ENCODE results near the gene PIN1. TPM values are rescaled to one million over a fixed set of nuclear protein-coding genes. Genes with fewer than 3 reads are reported as not detected.
"Not testable (repeated sequence)": the region's sequence is repeated elsewhere in the genome, so short reads cannot be mapped to it uniquely, and the experiment has no call there.

The PIN1 gene
- total RNA-seq: 100 to 1,000 TPM; 114 to 117 TPM

DNA sequence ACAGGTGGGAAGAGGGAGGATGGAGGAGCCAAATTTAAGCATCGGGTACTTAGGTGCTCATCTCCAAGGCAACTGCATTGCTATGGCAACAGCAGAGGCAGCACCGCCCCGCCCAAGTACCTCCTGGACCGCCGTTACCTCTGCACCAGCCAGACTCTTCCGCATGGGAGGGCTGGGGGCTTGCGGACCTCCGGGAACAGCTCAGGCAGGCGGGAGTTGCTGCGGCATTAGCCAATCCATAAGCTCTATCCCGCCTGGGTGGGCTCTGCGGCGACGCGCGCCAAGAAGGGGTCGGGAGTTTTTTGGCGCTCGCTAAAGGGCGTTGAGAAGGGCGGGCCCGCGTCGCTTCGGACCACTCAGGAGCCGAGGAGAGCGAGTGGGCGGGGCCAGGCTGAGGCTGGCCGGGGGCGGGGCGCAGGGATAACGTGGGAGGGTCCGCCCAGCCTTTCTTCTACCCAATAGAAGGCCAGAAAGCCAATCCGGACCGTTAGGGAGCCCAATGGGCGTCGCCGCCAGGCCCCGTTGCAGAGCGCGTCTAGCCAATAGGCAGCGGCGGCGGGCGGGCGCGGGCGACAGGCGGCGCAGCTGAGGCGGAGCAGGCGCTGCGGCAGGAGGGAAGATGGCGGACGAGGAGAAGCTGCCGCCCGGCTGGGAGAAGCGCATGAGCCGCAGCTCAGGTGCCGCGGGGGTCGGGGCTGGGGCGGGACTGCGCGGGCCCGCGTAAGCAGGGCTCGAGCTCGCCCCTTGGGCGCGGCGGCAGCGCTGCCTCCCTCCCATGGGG, at the start of gene PIN1:
Gene PIN1, plus strand, starts transcription at position 593 of the 781 bp plus-strand sequence. Its CDS starts 27 bp downstream, at position 620.
- Mint-ChIP-seq H3K9me3 (ENCODE audit: insufficient read depth) (no peaks in the 10 kb centered on the region), H3K4me3 (peak within 1 kb of the TSS; percentile 84), H3K36me3 (ENCODE audit: low read depth) (peaks cover 21% of the 10 kb centered on the region), H3K4me1 (ENCODE audit: low read depth) (peaks cover 27% of the 10 kb centered on the region), H3K27ac (peak within 1 kb of the TSS; percentile 89), H3K27me3 (ENCODE audit: low read depth) (no peaks in the 10 kb centered on the region)
- ChIA-PET CTCF (interaction anchor here (0.9 to 2.4 kb wide), 6 partner anchors 12 to 97 kb away, joined by 3 to 10 read pairs (median 4); partner anchors contain the start of gene ZNF846), POLR2A (interaction anchor here (1.3 to 1.7 kb wide), 2 partner anchors 16 to 25 kb away, joined by 3 to 4 read pairs; partner anchors contain the start of gene FBXL12)
- peak; percentile 99 for ATAC-seq
- peak; percentile 99 for DNase-seq

DNA sequence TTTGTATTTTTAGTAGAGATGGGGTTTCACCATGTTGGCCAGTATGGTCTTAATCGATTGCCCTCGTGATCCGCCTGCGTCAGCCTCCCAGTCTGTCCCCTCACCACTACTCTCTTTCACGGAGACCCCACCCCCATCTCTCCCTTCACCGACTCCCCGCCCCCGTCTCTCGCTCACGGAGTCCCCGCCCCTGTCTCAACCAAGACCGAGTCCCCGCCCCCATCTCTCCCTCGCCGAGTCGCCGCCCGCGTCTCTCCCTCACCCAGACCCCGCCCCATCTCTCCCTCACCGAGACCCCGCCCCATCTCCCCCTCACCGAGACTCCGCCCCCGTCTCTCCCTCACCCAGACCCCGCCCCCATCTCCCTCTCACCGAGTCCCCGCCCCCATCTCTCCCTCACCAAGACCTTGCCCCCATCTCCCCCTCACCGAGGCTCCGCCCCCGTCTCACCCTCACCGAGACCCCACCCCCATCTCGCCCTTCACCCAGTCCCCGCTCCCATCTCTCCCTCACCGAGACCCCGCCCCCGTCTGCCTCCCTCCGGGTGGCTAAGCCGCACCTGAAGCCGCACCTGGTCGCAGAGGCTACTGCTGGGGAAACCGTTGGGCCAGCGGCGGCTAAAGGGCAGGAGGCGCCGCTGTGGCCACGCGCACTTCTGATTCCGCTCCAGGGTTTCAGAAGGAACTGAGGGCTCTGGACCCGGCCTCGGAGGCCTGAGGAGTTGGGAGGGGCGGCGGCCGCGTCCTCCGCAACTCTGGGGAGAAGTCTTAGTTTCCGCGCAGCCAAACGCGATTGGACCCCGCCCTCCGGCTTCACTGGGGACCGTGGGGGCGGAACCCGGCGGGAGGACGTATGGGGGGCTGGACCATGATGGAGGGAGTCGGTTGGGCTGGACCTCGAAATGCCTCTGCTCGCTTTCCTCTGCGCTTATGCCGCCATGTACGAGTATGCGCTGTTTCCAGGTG, 49.5 kb upstream of the PIN1 start:
- DNase-seq: peak; percentile 99
- H3K9me3 Mint-ChIP-seq (ENCODE audit: insufficient read depth): no peaks in the 10 kb centered on the region
- peak overlapping the region; percentile 99 for H3K27ac Mint-ChIP-seq
- peak; percentile 88 for ATAC-seq
- H3K27me3 Mint-ChIP-seq (ENCODE audit: low read depth): no peaks in the 10 kb centered on the region
- ChIA-PET CTCF (no interaction called here), POLR2A (interaction anchor here (1.3 kb wide), 1 partner anchor 17 kb away, joined by 5 read pairs; the partner anchor contains the start of gene ZNF846)
- peaks cover 37% of the 10 kb centered on the region for H3K4me1 Mint-ChIP-seq (ENCODE audit: low read depth)
- peaks cover 7% of the 10 kb centered on the region for H3K36me3 Mint-ChIP-seq (ENCODE audit: low read depth)
- H3K4me3 Mint-ChIP-seq: peak overlapping the region; percentile 92

DNA sequence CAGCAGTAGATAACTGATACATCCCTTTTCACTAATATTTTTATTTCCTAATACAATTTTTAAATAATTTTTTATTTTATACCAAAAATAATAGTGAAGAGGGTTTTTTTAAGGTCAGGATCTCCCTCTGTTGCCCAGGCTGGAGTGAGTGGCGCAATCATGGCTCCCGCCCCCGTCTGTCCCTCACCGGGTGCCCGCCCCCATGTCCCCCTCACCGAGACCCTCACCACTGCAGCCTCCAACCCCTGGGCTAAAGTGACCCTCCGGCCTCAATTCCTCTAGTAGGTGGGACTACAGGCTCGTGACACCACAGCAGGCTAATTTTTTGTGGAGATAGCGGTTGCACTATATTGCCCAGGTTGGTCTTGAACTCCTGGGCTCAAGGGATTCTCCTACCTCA, 48.8 kb upstream of the PIN1 start:
- Mint-ChIP-seq H3K36me3 (ENCODE audit: low read depth) (peaks cover 4% of the 10 kb centered on the region), H3K27ac (peak overlapping the region; percentile 99), H3K27me3 (ENCODE audit: low read depth) (no peaks in the 10 kb centered on the region), H3K4me3 (peak overlapping the region; percentile 92), H3K9me3 (ENCODE audit: insufficient read depth) (no peaks in the 10 kb centered on the region), H3K4me1 (ENCODE audit: low read depth) (peaks cover 39% of the 10 kb centered on the region)
- DNase-seq (no peak), ATAC-seq (no peak)
- ChIA-PET POLR2A (no interaction called here), CTCF (interaction anchor here (2.6 kb wide), 1 partner anchor 160 kb away, joined by 12 read pairs; no protein-coding TSS in a partner anchor)

DNA sequence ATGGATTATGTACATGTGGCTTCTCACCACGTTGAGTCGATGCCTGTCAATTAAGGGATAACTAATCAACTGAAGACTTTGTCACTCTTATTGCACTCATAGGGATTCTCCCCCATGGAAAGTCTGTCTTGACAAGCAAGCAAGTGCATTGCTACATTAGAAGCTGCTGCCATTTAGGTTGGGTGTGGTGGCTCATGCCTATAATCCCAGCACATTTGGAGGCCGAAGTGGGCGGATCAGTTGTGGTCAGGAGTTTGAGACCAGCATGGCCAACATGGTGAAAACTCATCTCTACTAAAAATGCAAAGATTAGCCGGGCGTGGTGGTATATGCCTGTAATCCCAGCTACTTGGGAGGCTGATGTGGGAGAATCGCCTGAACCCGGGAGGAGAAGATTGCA, 48.3 kb upstream of the PIN1 start:
- peak overlapping the region; percentile 69 for H3K4me3 Mint-ChIP-seq
- ATAC-seq (no peak), DNase-seq (no peak)
- H3K9me3 Mint-ChIP-seq (ENCODE audit: insufficient read depth): no peaks in the 10 kb centered on the region
- H3K36me3 Mint-ChIP-seq (ENCODE audit: low read depth): peaks cover 4% of the 10 kb centered on the region
- no peaks in the 10 kb centered on the region for H3K27me3 Mint-ChIP-seq (ENCODE audit: low read depth)
- CTCF ChIA-PET: interaction anchor here (2.6 kb wide), 1 partner anchor 161 kb away, joined by 12 read pairs; no protein-coding TSS in a partner anchor
- peaks cover 41% of the 10 kb centered on the region for H3K4me1 Mint-ChIP-seq (ENCODE audit: low read depth)
- POLR2A ChIA-PET: interaction anchor here (0.9 kb wide), 1 partner anchor 18 kb away, joined by 3 read pairs; no protein-coding TSS in a partner anchor
- peak overlapping the region; percentile 99 for H3K27ac Mint-ChIP-seq

DNA sequence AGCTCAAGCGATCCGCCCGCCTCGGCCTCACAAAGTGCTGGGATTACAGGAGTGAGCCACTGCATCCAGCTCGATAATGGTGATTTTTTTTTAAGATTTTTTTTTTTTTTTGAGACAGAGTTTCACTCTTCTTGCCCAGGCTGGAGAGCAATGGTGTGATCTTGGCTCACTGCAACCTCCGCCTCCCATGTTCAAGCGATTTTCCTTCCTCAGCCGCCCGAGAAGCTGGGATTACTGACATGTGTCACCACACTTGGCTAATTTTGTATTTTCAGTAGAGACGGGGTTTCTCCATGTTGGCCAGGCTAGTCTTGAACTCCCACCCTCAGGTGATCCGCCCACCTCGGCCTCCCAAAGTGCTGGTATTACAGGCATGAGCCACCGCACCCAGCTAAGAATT, 46.5 kb upstream of the PIN1 start:
- H3K9me3 Mint-ChIP-seq (ENCODE audit: insufficient read depth); H3K4me3 Mint-ChIP-seq; H3K27me3 Mint-ChIP-seq (ENCODE audit: low read depth); ATAC-seq; H3K27ac Mint-ChIP-seq; H3K36me3 Mint-ChIP-seq (ENCODE audit: low read depth); DNase-seq: not testable (repeated sequence)
- ChIA-PET CTCF (interaction anchor here (2.6 kb wide), 1 partner anchor 163 kb away, joined by 12 read pairs; no protein-coding TSS in a partner anchor), POLR2A (interaction anchor here (0.8 to 1.1 kb wide), 3 partner anchors 20 to 167 kb away, joined by 4 to 5 read pairs (median 5); partner anchors contain the start of genes ZNF561 and ZNF846)
- H3K4me1 Mint-ChIP-seq (ENCODE audit: low read depth): peaks cover 42% of the 10 kb centered on the region

DNA sequence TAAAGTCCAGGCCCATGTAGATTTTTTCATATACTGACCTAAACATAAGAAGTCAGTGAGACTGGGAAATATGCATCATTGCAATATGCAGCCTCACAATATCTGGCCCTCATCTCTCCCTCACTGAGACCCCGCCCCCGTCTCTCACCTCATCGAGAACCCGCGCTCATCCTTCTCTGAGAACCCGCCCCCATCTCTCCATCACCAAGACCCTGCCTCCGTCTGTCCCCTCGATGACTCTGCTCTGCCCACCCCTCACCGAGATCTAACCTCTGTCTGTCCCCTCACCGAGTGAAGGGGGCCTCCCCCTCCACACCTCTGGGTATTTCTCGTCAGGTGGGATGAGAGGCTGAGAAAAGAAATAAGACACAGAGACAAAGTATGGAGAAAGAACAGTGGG, 46.1 kb upstream of the PIN1 start:
- no peak for DNase-seq
- Mint-ChIP-seq H3K4me1 (ENCODE audit: low read depth) (peaks cover 40% of the 10 kb centered on the region), H3K27me3 (ENCODE audit: low read depth) (no peaks in the 10 kb centered on the region), H3K4me3 (no peak overlapping the region), H3K9me3 (ENCODE audit: insufficient read depth) (no peaks in the 10 kb centered on the region), H3K27ac (no peak overlapping the region), H3K36me3 (ENCODE audit: low read depth) (peaks cover 5% of the 10 kb centered on the region)
- POLR2A ChIA-PET: interaction anchor here (1.0 to 1.1 kb wide), 2 partner anchors 21 to 168 kb away, joined by 5 read pairs; partner anchors contain the start of genes ZNF561 and ZNF846
- CTCF ChIA-PET: interaction anchor here (2.6 kb wide), 1 partner anchor 163 kb away, joined by 12 read pairs; no protein-coding TSS in a partner anchor
- ATAC-seq: no peak

DNA sequence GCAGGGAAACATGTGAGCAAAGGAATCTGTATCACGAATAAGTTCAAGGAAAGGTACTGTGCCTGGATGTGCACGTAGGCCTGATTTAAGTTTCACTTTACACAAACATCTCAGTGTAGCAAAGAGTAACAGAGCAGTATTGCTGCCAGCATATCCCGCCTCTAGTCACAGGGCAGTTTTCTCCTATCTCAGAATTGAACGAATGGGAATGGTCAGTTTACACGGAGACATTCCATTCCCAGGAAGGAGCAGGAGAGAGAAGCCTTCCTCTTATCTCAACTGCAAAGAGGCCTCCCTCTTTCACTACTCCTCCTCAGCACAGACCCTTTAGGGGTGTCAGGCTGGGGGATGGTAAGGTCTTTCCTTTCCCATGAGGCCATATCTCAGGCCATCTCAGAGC, 45.5 kb upstream of the PIN1 start:
- ATAC-seq; H3K36me3 Mint-ChIP-seq (ENCODE audit: low read depth); H3K9me3 Mint-ChIP-seq (ENCODE audit: insufficient read depth); CTCF ChIA-PET; H3K4me3 Mint-ChIP-seq; POLR2A ChIA-PET; H3K27me3 Mint-ChIP-seq (ENCODE audit: low read depth); DNase-seq; H3K27ac Mint-ChIP-seq: not testable (repeated sequence)
- peaks cover 35% of the 10 kb centered on the region for H3K4me1 Mint-ChIP-seq (ENCODE audit: low read depth)

DNA sequence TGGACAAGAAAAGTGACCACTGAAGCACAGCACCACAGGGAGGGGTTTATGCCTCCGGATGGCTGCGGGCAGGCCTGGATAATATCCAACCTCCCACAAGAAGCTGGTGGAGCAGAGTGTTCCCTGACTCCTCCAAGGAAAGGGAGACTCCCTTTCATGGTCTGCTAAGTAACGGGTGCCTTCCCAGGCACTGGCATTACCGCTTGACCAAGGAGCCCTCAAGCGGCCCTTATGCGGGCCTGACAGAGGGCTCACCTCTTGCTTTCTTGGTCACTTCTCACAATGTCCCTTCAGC, 44.1 kb upstream of the PIN1 start:
- H3K27ac Mint-ChIP-seq; H3K9me3 Mint-ChIP-seq (ENCODE audit: insufficient read depth); DNase-seq; ATAC-seq; POLR2A ChIA-PET; H3K36me3 Mint-ChIP-seq (ENCODE audit: low read depth); H3K27me3 Mint-ChIP-seq (ENCODE audit: low read depth): not testable (repeated sequence)
- H3K4me3 Mint-ChIP-seq: peak overlapping the region; percentile 77
- peaks cover 29% of the 10 kb centered on the region for H3K4me1 Mint-ChIP-seq (ENCODE audit: low read depth)
- CTCF ChIA-PET: interaction anchor here (1.0 kb wide), 2 partner anchors 165 to 168 kb away, joined by 4 to 6 read pairs; no protein-coding TSS in a partner anchor

DNA sequence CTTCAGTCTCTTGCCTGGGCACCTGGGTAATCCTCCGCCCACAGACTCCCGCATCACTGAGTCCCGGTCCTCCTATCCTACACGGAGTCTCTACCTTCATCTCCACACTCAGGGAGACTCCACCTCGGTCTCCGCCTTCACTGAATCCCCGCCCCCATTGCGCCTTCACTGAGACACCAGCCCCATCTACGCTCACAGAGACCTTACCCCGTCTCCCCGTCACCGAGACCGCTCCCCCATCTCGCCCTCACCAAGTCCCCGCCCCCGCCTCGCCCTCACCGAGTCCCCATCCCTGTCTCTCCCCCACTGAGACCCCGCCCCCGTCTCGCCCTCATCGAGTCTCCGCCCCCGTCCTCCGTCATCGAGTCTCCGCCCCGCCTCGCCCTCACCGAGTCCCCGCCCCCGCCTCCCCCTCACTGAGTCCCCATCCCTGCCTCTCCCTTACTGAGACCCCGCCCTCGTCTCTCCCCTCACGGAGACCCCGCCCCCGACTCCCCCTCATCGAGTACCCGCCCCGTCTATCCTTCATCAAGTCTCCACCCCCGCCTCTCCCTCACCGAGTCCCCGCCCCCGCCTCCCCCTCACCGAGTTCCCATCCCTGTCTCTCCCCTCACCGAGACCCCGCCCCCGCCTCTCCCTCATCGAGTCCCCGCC, 43.4 kb upstream of the PIN1 start:
- Mint-ChIP-seq H3K4me3 (peak overlapping the region; percentile 77), H3K27me3 (ENCODE audit: low read depth) (no peaks in the 10 kb centered on the region), H3K9me3 (ENCODE audit: insufficient read depth) (no peaks in the 10 kb centered on the region), H3K36me3 (ENCODE audit: low read depth) (peaks cover 4% of the 10 kb centered on the region), H3K27ac (peak overlapping the region; percentile 90), H3K4me1 (ENCODE audit: low read depth) (peaks cover 33% of the 10 kb centered on the region)
- DNase-seq (peak; percentile 96), ATAC-seq (peak; percentile 68)
- ChIA-PET CTCF (interaction anchor here (1.0 kb wide), 1 partner anchor 169 kb away, joined by 4 read pairs; no protein-coding TSS in a partner anchor), POLR2A (no interaction called here)

DNA sequence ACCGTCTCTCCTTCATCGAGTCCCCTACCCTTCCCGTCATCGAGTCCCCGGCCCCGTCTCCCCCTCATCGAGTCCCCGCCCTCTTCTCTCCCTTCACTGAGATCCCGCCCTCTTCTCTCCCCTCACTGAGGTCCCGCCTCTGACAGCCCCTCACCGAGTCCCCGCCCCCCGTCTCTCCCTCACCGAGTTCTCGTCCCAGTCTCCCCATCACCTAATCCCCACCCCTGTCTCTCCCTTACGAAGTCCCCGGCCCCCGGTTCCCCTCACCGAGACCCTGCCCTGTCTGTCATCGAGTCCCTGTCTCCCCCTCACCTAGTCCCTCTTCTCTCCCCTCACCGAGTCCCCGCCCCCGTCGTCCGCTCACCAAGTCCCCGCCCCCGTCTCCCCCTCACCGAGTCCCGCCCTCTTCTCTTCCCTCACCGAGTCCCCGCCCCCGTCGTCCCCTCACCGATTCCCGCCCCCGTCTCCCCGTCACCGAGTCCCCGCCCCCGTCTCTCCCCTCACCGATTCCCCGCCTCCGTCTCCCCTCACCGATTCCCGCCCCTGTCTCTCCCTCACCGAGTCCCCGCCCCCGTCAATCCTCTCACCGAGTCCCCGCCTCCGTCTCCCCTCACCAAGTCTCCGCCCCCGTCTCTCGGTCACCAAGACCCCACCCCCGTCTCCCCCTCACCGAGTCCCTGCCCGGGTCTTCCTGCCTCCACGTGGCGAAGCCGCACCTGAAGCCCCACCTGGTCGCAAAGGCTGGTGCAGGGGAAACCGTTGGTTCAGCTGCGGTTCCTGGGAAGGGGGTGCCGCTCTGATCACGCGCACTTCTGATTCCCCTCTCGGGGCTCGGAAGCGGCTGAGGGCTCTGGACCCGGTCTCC, 42.7 kb upstream of the PIN1 start:
- H3K27ac Mint-ChIP-seq: peak overlapping the region; percentile 90
- peak; percentile 59 for ATAC-seq
- peaks cover 4% of the 10 kb centered on the region for H3K36me3 Mint-ChIP-seq (ENCODE audit: low read depth)
- DNase-seq: peak; percentile 94
- no peaks in the 10 kb centered on the region for H3K27me3 Mint-ChIP-seq (ENCODE audit: low read depth)
- ChIA-PET POLR2A (interaction anchor here (1.4 to 1.5 kb wide), 2 partner anchors 24 to 208 kb away, joined by 3 to 5 read pairs; partner anchors contain the start of gene ZNF846), CTCF (interaction anchor here (1.5 to 1.6 kb wide), 2 partner anchors 167 to 206 kb away, joined by 4 to 8 read pairs; no protein-coding TSS in a partner anchor)
- peaks cover 28% of the 10 kb centered on the region for H3K4me1 Mint-ChIP-seq (ENCODE audit: low read depth)
- H3K9me3 Mint-ChIP-seq (ENCODE audit: insufficient read depth): no peaks in the 10 kb centered on the region
- H3K4me3 Mint-ChIP-seq: peak overlapping the region; percentile 77

Measured in activated CD8-positive, alpha-beta T cell treated with anti-CD3 and anti-CD28 coated beads, Interleukin-2, amount 10 ng/mL, durations not matched to agents 7 days and 5 days (primary cell).